Mesendoderm (in vitro differentiated cells): ENCODE results near the gene MON1B.
A peak's percentile ranks its signal among the peaks of the same experiment; 100 is the strongest.
"Not testable (repeated sequence)": the region's sequence is repeated elsewhere in the genome, so short reads cannot be mapped to it uniquely, and the experiment has no call there.

Experiments
- DNase-seq: peaks from one replicate; pipeline ENCODE4 v3.0.0; 2013
- H2AK5ac ChIP-seq: 2 replicates; pipeline ENCODE4 v1.6.1; 2013; ENCODE audit warnings: low read length, inconsistent platforms
- H2BK120ac ChIP-seq: 2 replicates; pipeline ENCODE4 v1.6.1; 2013; ENCODE audit warnings: low read depth, mild to moderate bottlenecking, low read length, moderate library complexity, mixed read lengths
- H2BK15ac ChIP-seq: replicated peaks from 2 replicates; pipeline ENCODE4 v1.6.1; 2013; ENCODE audit warnings: low read depth, mild to moderate bottlenecking, moderate library complexity
- H2BK5ac ChIP-seq: 2 replicates; pipeline ENCODE4 v1.6.1; 2013; ENCODE audit warnings: low read length, inconsistent platforms
- H3K18ac ChIP-seq: 2 replicates; pipeline ENCODE4 v1.6.1; 2013; ENCODE audit warnings: mild to moderate bottlenecking, low read length, mixed read lengths
- H3K23ac ChIP-seq: one replicate; pipeline ENCODE4 v1.6.1; 2013; ENCODE audit warnings: low read length
- H3K27ac ChIP-seq: 2 replicates; pipeline ENCODE4 v1.5.1; 2013; ENCODE audit warnings: low read depth, mild to moderate bottlenecking, inconsistent platforms, low read length, moderate library complexity
- H3K27me3 ChIP-seq: 2 replicates; pipeline ENCODE4 v1.6.1; 2013; ENCODE audit warnings: low read length, control low read depth, mild to moderate bottlenecking, inconsistent platforms; ENCODE audit not compliant: insufficient read depth, poor library complexity
- H3K36me3 ChIP-seq: 2 replicates; pipeline ENCODE4 v1.6.1; 2013; ENCODE audit warnings: low read length, inconsistent platforms; ENCODE audit not compliant: control insufficient read depth, insufficient read depth
- H3K4ac ChIP-seq: one replicate; pipeline ENCODE4 v1.6.1; 2013; ENCODE audit warnings: low read depth, mild to moderate bottlenecking, low read length, moderate library complexity
- H3K4me1 ChIP-seq: 2 replicates; pipeline ENCODE4 v1.6.1; 2013; ENCODE audit warnings: low read depth, low read length, inconsistent platforms; ENCODE audit not compliant: control insufficient read depth
- H3K4me2 ChIP-seq: 2 replicates; pipeline ENCODE4 v1.6.1; 2013; ENCODE audit warnings: low read length
- H3K4me3 ChIP-seq: 2 replicates; pipeline ENCODE4 v1.5.1; 2013; ENCODE audit warnings: mild to moderate bottlenecking, low read length
- H3K56ac ChIP-seq: one replicate; pipeline ENCODE4 v1.6.1; 2013; ENCODE audit warnings: low read length
- H3K79me1 ChIP-seq: 2 replicates; pipeline ENCODE4 v1.6.1; 2013; ENCODE audit warnings: low read length, inconsistent platforms
- H3K79me2 ChIP-seq: 2 replicates; pipeline ENCODE4 v1.6.1; 2013; ENCODE audit warnings: mild to moderate bottlenecking, low read length; ENCODE audit not compliant: control insufficient read depth, insufficient read depth
- H3K9ac ChIP-seq: 2 replicates; pipeline ENCODE4 v1.6.1; 2013; ENCODE audit warnings: low read length, inconsistent platforms
- H4K5ac ChIP-seq: one replicate; pipeline ENCODE4 v1.6.1; 2013; ENCODE audit warnings: low read length
- H4K8ac ChIP-seq: one replicate; pipeline ENCODE4 v1.6.1; 2013; ENCODE audit warnings: low read depth, mild to moderate bottlenecking, control low read depth, low read length, moderate library complexity
- WGBS: extraction: QIAGEN DNeasy Blood & Tissue Kit; methylation state at CpG from one replicate; pipeline ENCODE4 v1.1.7; 2013; ENCODE audit warnings: low lambda C conversion rate, missing lambda C conversion rate; ENCODE audit not compliant: insufficient coverage; ENCODE audit errors: extremely low coverage; 5-methylcytosine and 5-hydroxymethylcytosine counted together

MON1B gene

DNA sequence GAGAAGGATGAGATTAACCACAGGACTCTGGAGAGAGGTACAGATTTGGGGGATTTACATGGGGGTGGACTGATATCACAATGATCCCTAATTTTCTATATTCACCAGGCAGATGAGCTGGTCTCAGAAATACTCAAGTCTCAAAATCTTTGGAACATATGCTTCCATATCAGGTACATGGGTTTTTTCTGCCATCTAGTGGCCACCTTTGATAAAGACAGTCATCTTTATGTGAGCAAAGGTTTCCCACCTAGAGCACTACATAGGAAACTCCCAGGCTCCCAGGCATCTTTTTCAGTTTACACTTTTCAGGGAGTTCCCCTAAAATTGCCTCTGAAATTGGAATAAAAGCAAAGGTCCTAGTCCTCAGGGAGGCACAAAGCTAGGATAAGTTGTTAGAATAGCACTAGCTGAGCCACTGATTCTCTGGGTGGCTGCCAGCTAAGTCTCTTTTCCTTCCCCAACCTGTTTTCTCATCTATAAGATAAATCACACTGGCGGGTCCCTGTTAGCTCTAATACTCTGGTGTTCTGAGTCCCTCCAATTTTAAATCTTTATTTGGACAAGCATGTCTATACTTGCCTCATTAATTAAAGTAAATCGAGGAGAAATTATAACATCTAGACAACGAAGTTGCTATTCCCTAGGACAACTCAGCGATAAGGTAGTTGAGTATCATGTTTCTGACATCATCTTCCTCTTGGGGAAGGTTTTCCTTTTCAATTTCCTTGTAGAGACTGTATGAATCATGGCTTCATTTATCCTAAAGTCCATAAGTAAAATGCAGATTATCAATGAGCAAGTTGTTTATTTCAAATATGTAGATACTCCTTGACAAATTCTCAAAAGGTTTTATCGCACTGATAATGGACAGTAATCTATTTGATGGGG is 19.0 kb upstream of the MON1B start:
- Histone ChIP-seq H2BK15ac (no peak overlapping the region), H3K27me3 (no peaks in the 10 kb centered on the region), H3K4me1 (no peaks in the 10 kb centered on the region), H3K79me2 (no peaks in the 10 kb centered on the region), H3K4me3 (no peak overlapping the region), H3K4me2 (no peak overlapping the region), H3K27ac (no peak overlapping the region), H3K4ac (no peak overlapping the region), H3K18ac (no peak overlapping the region), H3K36me3 (no peaks in the 10 kb centered on the region), H2BK5ac (no peak overlapping the region), H2AK5ac (no peak overlapping the region), H3K79me1 (no peaks in the 10 kb centered on the region), H3K23ac (no peak overlapping the region), H4K8ac (no peak overlapping the region), H3K9ac (no peak overlapping the region), H2BK120ac (no peak overlapping the region), H4K5ac (no peak overlapping the region), H3K56ac (no peak overlapping the region)
- no CpG with 5 or more reads among the region's 5 CpGs for WGBS
- peak; percentile 67 for DNase-seq

DNA sequence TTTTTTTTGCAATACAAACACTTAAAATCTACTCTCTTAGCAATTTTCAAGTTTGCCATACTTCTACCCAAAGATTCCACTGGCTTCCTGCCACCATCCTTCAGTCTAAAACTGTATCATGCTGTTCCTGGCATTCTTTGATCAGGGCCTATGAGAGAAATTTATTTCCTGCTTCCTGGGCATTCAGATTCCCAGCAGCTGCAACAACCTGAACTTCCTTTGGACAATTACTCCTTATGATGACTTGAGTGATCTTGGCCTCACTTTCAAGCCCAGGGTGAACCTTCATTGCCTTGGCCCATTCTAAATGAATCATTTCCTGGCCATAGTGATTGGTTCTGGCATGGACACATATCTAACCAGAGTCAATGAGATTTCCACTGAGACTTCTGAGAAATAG is 18.0 kb upstream of the MON1B start:
- Histone ChIP-seq H2BK120ac (no peak overlapping the region), H3K79me1 (no peaks in the 10 kb centered on the region), H2BK5ac (no peak overlapping the region), H3K27me3 (no peaks in the 10 kb centered on the region), H4K8ac (no peak overlapping the region), H3K36me3 (no peaks in the 10 kb centered on the region), H3K79me2 (no peaks in the 10 kb centered on the region), H3K4me1 (no peaks in the 10 kb centered on the region), H3K4me2 (no peak overlapping the region), H2AK5ac (no peak overlapping the region), H3K56ac (no peak overlapping the region), H3K4me3 (no peak overlapping the region), H4K5ac (no peak overlapping the region), H3K27ac (no peak overlapping the region), H3K18ac (no peak overlapping the region), H3K23ac (no peak overlapping the region), H3K9ac (no peak overlapping the region), H2BK15ac (no peak overlapping the region), H3K4ac (no peak overlapping the region)
- DNase-seq = no peak

DNA sequence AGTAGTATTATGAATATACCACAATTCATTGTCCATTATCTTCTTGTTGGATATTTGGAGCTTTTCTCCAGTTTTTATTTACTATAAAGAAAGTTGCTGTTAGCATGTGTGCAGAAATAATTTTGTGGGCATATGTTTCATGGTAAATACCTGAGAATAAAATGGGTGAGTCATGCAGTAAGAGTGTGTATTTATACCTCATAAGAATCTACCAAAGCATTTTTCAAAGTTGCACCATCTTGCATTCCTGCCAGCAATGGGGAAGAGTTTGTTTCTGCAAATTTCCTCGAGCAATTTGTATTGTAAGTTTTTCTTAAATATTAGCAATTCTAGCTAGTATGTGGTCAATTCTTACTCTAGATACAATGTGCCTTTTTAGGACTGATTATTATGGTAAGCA is 7.9 kb upstream of the MON1B start:
- Histone ChIP-seq H3K79me1 (no peaks in the 10 kb centered on the region), H3K23ac (no peak overlapping the region), H3K36me3 (no peaks in the 10 kb centered on the region), H3K4me3 (no peak overlapping the region), H3K27me3 (no peaks in the 10 kb centered on the region), H2BK120ac (no peak overlapping the region), H4K5ac (no peak overlapping the region), H3K79me2 (no peaks in the 10 kb centered on the region), H3K56ac (no peak overlapping the region), H3K4me2 (no peak overlapping the region), H4K8ac (no peak overlapping the region), H2AK5ac (no peak overlapping the region), H2BK15ac (no peak overlapping the region), H3K27ac (no peak overlapping the region), H2BK5ac (no peak overlapping the region), H3K4me1 (no peaks in the 10 kb centered on the region), H3K4ac (no peak overlapping the region), H3K9ac (no peak overlapping the region), H3K18ac (no peak overlapping the region)
- WGBS = no CpG with 5 or more reads among the region's 1 CpG
- DNase-seq = no peak

DNA sequence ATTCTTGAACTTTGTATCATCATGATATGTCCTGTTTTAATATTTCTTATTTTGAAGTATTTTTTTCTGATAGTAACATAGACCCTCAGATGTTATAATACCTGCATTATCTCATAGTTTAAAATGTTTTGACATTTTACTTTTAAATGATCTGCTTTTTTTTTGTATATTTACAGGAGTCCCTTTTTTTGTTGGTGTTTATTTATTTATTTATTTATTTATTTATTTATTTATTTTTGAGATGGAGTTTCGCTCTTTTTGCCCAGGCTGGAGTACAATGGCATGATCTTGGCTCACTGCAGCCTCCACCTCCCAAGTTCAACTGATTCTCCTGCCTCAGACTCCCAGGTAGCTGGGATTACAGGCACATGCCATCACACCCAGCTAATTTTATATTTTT is 4.7 kb upstream of the MON1B start:
- not testable (repeated sequence) for H3K4me3 ChIP-seq, H2BK5ac ChIP-seq, H3K18ac ChIP-seq, H3K4me1 ChIP-seq, H4K5ac ChIP-seq, H3K79me2 ChIP-seq, H3K36me3 ChIP-seq, H3K4me2 ChIP-seq, H2BK15ac ChIP-seq, H3K4ac ChIP-seq, H4K8ac ChIP-seq, H3K79me1 ChIP-seq, H2AK5ac ChIP-seq, H2BK120ac ChIP-seq, H3K23ac ChIP-seq, H3K27ac ChIP-seq, H3K56ac ChIP-seq, H3K9ac ChIP-seq, DNase-seq, H3K27me3 ChIP-seq
- no CpG with 5 or more reads among the region's 1 CpG for WGBS

DNA sequence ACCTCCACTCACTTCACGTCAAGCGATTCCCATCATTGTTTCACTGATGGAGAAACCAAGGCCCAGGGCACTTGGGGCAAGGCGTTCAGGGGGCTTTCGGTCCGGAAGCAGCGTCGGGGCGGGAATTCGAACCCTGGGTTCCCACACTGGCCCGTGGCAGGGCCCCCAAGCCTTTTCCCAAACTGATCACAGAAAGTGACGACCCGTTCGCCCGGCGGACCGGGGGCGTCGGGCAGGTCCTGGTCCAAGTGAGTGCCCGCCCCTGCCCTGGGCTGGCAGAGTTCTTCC is 856 bp upstream of the MON1B start:
- Histone ChIP-seq H3K79me1 (peaks cover 15% of the 10 kb centered on the region), H2BK120ac (no peak overlapping the region), H2BK5ac (peak overlapping the region; percentile 65), H3K27me3 (no peaks in the 10 kb centered on the region), H3K9ac (peak overlapping the region; percentile 88), H3K36me3 (no peaks in the 10 kb centered on the region), H3K27ac (peak overlapping the region; percentile 83), H3K4me2 (peak overlapping the region; percentile 64), H3K4me1 (peaks cover 3% of the 10 kb centered on the region), H2BK15ac (no peak overlapping the region), H3K56ac (peak overlapping the region; percentile 97), H3K18ac (peak overlapping the region; percentile 16), H3K79me2 (peaks cover 13% of the 10 kb centered on the region), H4K5ac (no peak overlapping the region), H3K4ac (no peak overlapping the region), H3K23ac (no peak overlapping the region), H2AK5ac (no peak overlapping the region), H4K8ac (no peak overlapping the region), H3K4me3 (peak overlapping the region; percentile 87)
- WGBS = no CpG with 5 or more reads among the region's 19 CpGs
- no peak for DNase-seq
